Vagina (tissue), 2 donors: ENCODE results near the gene RAN.

Experiments
- CTCF ChIP-seq, 3 experiments: fragments of 450-650 bp in 2 of 3; fragments of 200-600 bp in 1 of 3; sonication (generic) in 1 of 3; IDR thresholded peaks; one replicate each; pipeline ENCODE4 v1.5.1; 2017 to 2019; ENCODE audit warnings: antibody characterized with exemption in 3 of 3, mild to moderate bottlenecking in 2 of 3, moderate library complexity in 2 of 3
- POLR2A ChIP-seq, 2 donors: fragments of 450-650 bp; IDR thresholded peaks; one replicate each; pipeline ENCODE4 v1.6.1; 2017; ENCODE audit warnings: antibody characterized with exemption in 2 of 2, mild to moderate bottlenecking in 2 of 2, moderate library complexity in 2 of 2
- POLR2AphosphoS5 ChIP-seq, 2 donors: sonication (generic); formaldehyde crosslinking; IDR thresholded peaks; one replicate each; pipeline ENCODE4 v1.9.0; 2017; ENCODE audit warnings: antibody characterized with exemption in 2 of 2, mild to moderate bottlenecking in 2 of 2, low read depth in 1 of 2; ENCODE audit not compliant: insufficient read depth in 1 of 2

- no peak for TF ChIP-seq POLR2A (IDR thresholded peaks at IDR 0.05)
- TF ChIP-seq CTCF (IDR thresholded peaks at IDR 0.05): no peak
- no peak for TF ChIP-seq POLR2AphosphoS5 (IDR thresholded peaks at IDR 0.05; ENCODE audit: insufficient read depth in 1 of 2, low read depth in 1 of 2)
These were observed 45.7 kb downstream of the RAN start for GRCh38 chr12:130917607-130918006.
